ENCODE measurements around the gene CHD5.
"Not testable (repeated sequence)": the region's sequence is repeated elsewhere in the genome, so short reads cannot be mapped to it uniquely, and the experiment has no call there.

DNA sequence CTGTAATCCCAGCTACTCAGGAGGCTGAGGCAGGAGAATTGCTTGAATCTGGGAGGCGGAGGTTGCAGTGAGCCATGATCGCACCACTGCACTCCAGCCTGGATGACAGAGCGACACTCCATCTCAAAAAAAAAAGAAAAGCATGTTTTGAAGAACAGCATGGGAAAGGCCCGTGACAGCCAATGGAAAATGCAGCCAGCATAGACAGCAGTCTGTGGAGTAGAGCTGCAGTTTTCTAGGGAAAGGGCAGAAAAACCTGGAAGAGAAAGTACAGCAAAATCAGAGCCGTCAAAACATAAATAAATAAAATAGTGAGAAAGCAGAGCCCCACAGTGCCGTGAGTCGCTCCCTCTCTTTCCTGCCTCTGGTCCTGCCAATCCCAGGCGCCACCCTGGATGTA, 103.1 kb downstream of the CHD5 start:
- not testable (repeated sequence) for TF ChIP-seq TCF4 (CRISPR knock-in tag; IDR thresholded peaks at IDR 0.05; ENCODE audit: borderline replicate concordance); ARNTL (CRISPR knock-in tag; IDR thresholded peaks at IDR 0.05; ENCODE audit: borderline replicate concordance, low read depth); BACH2 (CRISPR knock-in tag; IDR thresholded peaks at IDR 0.05; ENCODE audit: borderline replicate concordance)
- TF ChIP-seq, protein P1, sequence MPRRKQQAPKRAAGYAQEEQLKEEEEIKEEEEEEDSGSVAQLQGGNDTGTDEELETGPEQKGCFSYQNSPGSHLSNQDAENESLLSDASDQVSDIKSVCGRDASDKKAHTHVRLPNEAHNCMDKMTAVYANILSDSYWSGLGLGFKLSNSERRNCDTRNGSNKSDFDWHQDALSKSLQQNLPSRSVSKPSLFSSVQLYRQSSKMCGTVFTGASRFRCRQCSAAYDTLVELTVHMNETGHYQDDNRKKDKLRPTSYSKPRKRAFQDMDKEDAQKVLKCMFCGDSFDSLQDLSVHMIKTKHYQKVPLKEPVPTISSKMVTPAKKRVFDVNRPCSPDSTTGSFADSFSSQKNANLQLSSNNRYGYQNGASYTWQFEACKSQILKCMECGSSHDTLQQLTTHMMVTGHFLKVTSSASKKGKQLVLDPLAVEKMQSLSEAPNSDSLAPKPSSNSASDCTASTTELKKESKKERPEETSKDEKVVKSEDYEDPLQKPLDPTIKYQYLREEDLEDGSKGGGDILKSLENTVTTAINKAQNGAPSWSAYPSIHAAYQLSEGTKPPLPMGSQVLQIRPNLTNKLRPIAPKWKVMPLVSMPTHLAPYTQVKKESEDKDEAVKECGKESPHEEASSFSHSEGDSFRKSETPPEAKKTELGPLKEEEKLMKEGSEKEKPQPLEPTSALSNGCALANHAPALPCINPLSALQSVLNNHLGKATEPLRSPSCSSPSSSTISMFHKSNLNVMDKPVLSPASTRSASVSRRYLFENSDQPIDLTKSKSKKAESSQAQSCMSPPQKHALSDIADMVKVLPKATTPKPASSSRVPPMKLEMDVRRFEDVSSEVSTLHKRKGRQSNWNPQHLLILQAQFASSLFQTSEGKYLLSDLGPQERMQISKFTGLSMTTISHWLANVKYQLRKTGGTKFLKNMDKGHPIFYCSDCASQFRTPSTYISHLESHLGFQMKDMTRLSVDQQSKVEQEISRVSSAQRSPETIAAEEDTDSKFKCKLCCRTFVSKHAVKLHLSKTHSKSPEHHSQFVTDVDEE (CRISPR knock-in tag; IDR thresholded peaks at IDR 0.05): not testable (repeated sequence)

Measured in SK-N-SH treated with all-trans-retinoic acid at 6 μM for 48 hours (cell line).